Loucy (cell line): Measurements from ENCODE around the gene RASSF4.

Experiments used
- H2AFZ ChIP-seq: fragments of 200-600 bp; sonication (generic); 2 replicates; pipeline ENCODE4 v1.6.0; 2016; ENCODE audit warnings: antibody characterized with exemption, mild to moderate bottlenecking, low read length, moderate library complexity
- H3F3A ChIP-seq: fragments of 200-600 bp; 2 replicates; pipeline ENCODE4 v1.6.0; 2016; ENCODE audit warnings: antibody characterized with exemption, low read depth, mild to moderate bottlenecking
- H3K27me3 ChIP-seq: fragments of 200-600 bp; sonication (generic); 2 replicates; pipeline ENCODE4 v1.6.1; 2014; ENCODE audit warnings: low read length, mild to moderate bottlenecking; ENCODE audit not compliant: insufficient read depth, poor library complexity, severe bottlenecking
- H3K36me3 ChIP-seq: fragments of 200-600 bp; sonication (generic); 2 replicates; pipeline ENCODE4 v1.6.1; 2016; ENCODE audit warnings: low read length; ENCODE audit not compliant: insufficient read depth
- H3K4me1 ChIP-seq: fragments of 200-600 bp; sonication (generic); 2 replicates; pipeline ENCODE4 v1.5.1; 2014; ENCODE audit warnings: low read length, mild to moderate bottlenecking; ENCODE audit not compliant: insufficient read depth, poor library complexity, severe bottlenecking
- H3K4me2 ChIP-seq: fragments of 200-600 bp; sonication (generic); 2 replicates; pipeline ENCODE4 v1.6.0; 2014; ENCODE audit warnings: antibody characterized with exemption, low read length, low read depth, mild to moderate bottlenecking; ENCODE audit not compliant: poor library complexity, severe bottlenecking
- H3K4me3 ChIP-seq: fragments of 200-600 bp; sonication (generic); 2 replicates; pipeline ENCODE4 v1.5.1; 2014; ENCODE audit warnings: low read length, mild to moderate bottlenecking, mixed read lengths; ENCODE audit not compliant: poor library complexity, severe bottlenecking
- H3K79me2 ChIP-seq: fragments of 200-600 bp; sonication (generic); 2 replicates; pipeline ENCODE4 v1.6.1; 2014; ENCODE audit warnings: low read length; ENCODE audit not compliant: insufficient read depth
- H3K9ac ChIP-seq: fragments of 200-600 bp; sonication (generic); 2 replicates; pipeline ENCODE4 v1.6.0; 2014; ENCODE audit warnings: mild to moderate bottlenecking, low read depth, low read length, moderate library complexity; ENCODE audit not compliant: poor library complexity, severe bottlenecking
- H3K9me2 ChIP-seq: fragments of 200-600 bp; sonication (generic); replicated peaks from 2 replicates; pipeline ENCODE4 v1.6.1; 2016; ENCODE audit warnings: low read depth, low read length, mixed read lengths
- H3K9me3 ChIP-seq: fragments of 200-600 bp; sonication (generic); 2 replicates; pipeline ENCODE4 v1.6.1; 2014; ENCODE audit warnings: mild to moderate bottlenecking, antibody characterized with exemption, low read length, low read depth; ENCODE audit not compliant: insufficient read depth
- H4K20me1 ChIP-seq: fragments of 200-600 bp; sonication (generic); 2 replicates; pipeline ENCODE4 v1.6.0; 2014; ENCODE audit warnings: antibody characterized with exemption, low read length, mild to moderate bottlenecking; ENCODE audit not compliant: insufficient read depth, poor library complexity, severe bottlenecking
- EZH2phosphoT487 ChIP-seq: fragments of 200-600 bp; IDR thresholded peaks from 2 replicates; pipeline ENCODE4 v1.6.1; 2018; ENCODE audit warnings: antibody characterized with exemption, mild to moderate bottlenecking, moderate library complexity, borderline replicate concordance
- TF ChIP-seq, protein P1 (sequence below): fragments of 200-600 bp; sonication (generic); conservative IDR thresholded peaks from 2 replicates; pipeline ENCODE4 v1.5.1; 2014; ENCODE audit warnings: mild to moderate bottlenecking, antibody characterized with exemption, low read length

Gene RASSF4

DNA sequence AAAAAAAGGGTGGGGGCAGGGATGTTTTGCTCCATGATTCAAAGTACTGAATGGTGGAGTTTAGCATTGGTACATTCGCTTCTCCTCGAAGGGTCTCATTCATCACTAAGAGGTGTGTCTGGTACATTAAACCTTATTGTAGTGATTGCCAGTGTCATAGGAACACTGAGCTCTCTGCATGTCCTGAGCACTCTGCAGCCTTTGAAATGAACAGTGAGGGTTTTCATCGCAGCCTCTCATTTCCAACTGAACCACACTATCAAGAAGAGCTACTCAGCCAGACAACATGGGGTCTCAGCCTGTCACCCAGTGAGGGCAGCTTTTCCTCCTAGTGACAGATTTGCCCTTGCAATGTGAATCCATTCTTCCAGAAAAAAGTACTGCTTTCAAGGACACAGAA, 26.6 kb downstream of the RASSF4 start:
- no peak overlapping the region for H3K4me2 ChIP-seq
- H3K4me3 ChIP-seq, result no peak overlapping the region
- no peak overlapping the region for H2AFZ ChIP-seq
- no peaks in the 10 kb centered on the region for H3K79me2 ChIP-seq
- H3K4me1 ChIP-seq, result peaks cover 14% of the 10 kb centered on the region
- H3F3A ChIP-seq, result no peaks in the 10 kb centered on the region
- no peaks in the 10 kb centered on the region for H3K27me3 ChIP-seq
- H3K36me3 ChIP-seq, result no peaks in the 10 kb centered on the region
- no peaks in the 10 kb centered on the region for H3K9me2 ChIP-seq
- no peak overlapping the region for H3K9ac ChIP-seq
- TF ChIP-seq, protein P1, sequence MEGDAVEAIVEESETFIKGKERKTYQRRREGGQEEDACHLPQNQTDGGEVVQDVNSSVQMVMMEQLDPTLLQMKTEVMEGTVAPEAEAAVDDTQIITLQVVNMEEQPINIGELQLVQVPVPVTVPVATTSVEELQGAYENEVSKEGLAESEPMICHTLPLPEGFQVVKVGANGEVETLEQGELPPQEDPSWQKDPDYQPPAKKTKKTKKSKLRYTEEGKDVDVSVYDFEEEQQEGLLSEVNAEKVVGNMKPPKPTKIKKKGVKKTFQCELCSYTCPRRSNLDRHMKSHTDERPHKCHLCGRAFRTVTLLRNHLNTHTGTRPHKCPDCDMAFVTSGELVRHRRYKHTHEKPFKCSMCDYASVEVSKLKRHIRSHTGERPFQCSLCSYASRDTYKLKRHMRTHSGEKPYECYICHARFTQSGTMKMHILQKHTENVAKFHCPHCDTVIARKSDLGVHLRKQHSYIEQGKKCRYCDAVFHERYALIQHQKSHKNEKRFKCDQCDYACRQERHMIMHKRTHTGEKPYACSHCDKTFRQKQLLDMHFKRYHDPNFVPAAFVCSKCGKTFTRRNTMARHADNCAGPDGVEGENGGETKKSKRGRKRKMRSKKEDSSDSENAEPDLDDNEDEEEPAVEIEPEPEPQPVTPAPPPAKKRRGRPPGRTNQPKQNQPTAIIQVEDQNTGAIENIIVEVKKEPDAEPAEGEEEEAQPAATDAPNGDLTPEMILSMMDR, result no peak
- no peaks in the 10 kb centered on the region for H4K20me1 ChIP-seq
- H3K9me3 ChIP-seq, result no peaks in the 10 kb centered on the region

DNA sequence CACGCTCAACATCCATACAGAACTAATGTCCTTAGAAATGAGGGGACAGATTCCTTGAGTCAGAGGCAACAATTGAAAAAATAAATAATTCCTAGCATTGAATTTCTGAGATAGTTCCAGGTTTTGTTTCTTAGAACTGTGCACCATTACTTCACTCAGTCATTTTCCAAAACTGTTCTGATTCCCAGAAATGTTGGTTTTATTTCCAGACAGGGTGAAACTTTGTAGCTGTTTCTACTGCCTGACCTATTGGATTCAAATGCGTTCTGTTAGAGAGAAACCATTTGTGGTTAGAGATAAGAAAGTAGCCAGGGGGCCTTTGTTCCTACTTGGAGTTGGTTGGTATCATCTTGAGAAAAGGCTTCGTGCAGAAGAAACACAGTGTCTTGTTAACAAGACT, 27.1 kb downstream of the RASSF4 start:
- Histone ChIP-seq H3K4me3 (no peak overlapping the region), H3K9me3 (no peaks in the 10 kb centered on the region), H3F3A (no peaks in the 10 kb centered on the region), H4K20me1 (no peaks in the 10 kb centered on the region), H3K4me1 (peaks cover 9% of the 10 kb centered on the region), H3K36me3 (no peaks in the 10 kb centered on the region), H2AFZ (no peak overlapping the region), H3K4me2 (no peak overlapping the region), H3K79me2 (no peaks in the 10 kb centered on the region), H3K9ac (no peak overlapping the region), H3K9me2 (no peaks in the 10 kb centered on the region), H3K27me3 (no peaks in the 10 kb centered on the region)
- TF ChIP-seq, protein P1, result no peak
- TF ChIP-seq EZH2phosphoT487, result no peak

DNA sequence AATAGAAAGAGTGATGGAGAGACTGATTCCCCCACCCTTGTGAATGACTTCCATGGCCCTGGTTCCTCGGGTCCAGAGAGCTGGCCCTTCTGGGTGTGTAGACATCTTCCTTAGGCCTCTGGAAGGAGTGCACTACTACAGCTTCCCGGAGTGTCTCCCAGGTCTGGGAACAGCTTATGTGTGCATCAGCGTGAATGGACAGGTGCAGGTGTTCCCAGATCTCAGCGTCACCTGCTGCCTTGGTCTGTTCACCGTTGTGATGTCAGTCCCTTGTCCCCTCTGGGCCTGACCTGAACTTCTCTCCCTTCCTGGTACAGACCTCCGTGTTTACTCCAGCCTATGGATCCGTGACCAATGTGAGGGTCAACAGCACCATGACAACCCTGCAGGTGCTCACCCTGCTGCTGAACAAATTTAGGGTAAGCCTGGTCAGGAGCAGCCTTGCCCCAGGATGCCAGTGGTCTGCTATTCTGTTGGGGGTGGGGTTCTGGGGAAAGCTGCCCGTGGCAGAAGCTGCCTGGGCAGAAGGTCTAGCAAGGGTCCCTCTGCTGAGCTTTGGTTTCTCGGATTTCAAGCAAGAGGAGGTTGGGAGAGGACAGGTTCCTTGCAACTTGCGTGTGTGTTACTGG, 29.5 kb downstream of the RASSF4 start:
- H3K27me3 ChIP-seq, result no peaks in the 10 kb centered on the region
- TF ChIP-seq EZH2phosphoT487, result no peak
- TF ChIP-seq, protein P1, result no peak
- no peaks in the 10 kb centered on the region for H3K79me2 ChIP-seq
- no peaks in the 10 kb centered on the region for H4K20me1 ChIP-seq
- no peaks in the 10 kb centered on the region for H3K36me3 ChIP-seq
- no peak overlapping the region for H3K4me2 ChIP-seq
- no peak overlapping the region for H2AFZ ChIP-seq
- H3K9ac ChIP-seq, result no peak overlapping the region
- no peaks in the 10 kb centered on the region for H3K9me3 ChIP-seq
- no peak overlapping the region for H3K4me3 ChIP-seq
- H3K9me2 ChIP-seq, result no peaks in the 10 kb centered on the region
- peaks cover 13% of the 10 kb centered on the region for H3K4me1 ChIP-seq
- H3F3A ChIP-seq, result no peaks in the 10 kb centered on the region
